NB4 (cell line): ENCODE results near the gene MAG.

Source experiments
- DNase-seq: peaks from one replicate; pipeline ENCODE4 v3.0.0; 2010; ENCODE audit warnings: low read depth
- H3K4me3 ChIP-seq: one replicate; pipeline ENCODE4 v1.5.1; 2011; ENCODE audit warnings: mild to moderate bottlenecking, low read depth, low read length, moderate library complexity
- CTCF ChIP-seq: IDR thresholded peaks from one replicate; pipeline ENCODE4 v1.5.1; 2012; ENCODE audit warnings: low read depth, low read length
- MAX ChIP-seq: IDR thresholded peaks from 2 replicates; pipeline ENCODE4 v1.6.1; 2011; ENCODE audit warnings: low read depth, low read length
- MYC ChIP-seq: IDR thresholded peaks from 2 replicates; pipeline ENCODE4 v1.6.1; 2011; ENCODE audit warnings: low read depth, low read length
- POLR2A ChIP-seq: IDR thresholded peaks from 2 replicates; pipeline ENCODE4 v1.6.1; 2011; ENCODE audit warnings: mild to moderate bottlenecking; ENCODE audit not compliant: insufficient read length; ENCODE audit errors: extremely low read depth

The MAG gene

GRCh38 chr19:35288331-35288730 lies 3.6 kb upstream of the MAG start:
- TF ChIP-seq MAX (no peak), POLR2A (no peak), MYC (no peak), CTCF (no peak)
- DNase-seq, result no peak

DNA sequence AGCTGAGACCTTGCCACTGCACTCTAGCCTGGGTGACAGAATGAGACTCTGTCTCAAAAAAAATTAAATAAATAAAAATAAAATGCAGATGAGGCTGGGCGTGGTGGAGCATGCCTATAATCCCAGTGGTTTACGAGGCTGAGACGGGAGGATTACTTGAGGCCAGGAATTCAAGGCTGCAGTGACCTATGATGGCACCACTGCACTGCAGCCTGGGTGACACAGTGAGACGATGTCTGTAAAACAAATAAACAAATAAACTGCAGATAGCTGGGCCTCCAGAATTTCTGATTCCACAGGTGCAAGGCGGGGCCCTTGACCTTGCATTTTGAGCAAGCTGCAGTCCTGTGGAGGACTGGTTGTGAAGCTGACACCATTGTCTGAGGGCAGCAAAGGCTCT lies 3.1 kb upstream of the MAG start:
- no peak for DNase-seq
- TF ChIP-seq MYC (no peak), POLR2A (no peak), MAX (no peak), CTCF (no peak)
- H3K4me3 ChIP-seq, result no peak overlapping the region

More at GRCh38 chr19:35288331-35288730, 3.6 kb upstream of the MAG start:
- no peak overlapping the region for H3K4me3 ChIP-seq

DNA sequence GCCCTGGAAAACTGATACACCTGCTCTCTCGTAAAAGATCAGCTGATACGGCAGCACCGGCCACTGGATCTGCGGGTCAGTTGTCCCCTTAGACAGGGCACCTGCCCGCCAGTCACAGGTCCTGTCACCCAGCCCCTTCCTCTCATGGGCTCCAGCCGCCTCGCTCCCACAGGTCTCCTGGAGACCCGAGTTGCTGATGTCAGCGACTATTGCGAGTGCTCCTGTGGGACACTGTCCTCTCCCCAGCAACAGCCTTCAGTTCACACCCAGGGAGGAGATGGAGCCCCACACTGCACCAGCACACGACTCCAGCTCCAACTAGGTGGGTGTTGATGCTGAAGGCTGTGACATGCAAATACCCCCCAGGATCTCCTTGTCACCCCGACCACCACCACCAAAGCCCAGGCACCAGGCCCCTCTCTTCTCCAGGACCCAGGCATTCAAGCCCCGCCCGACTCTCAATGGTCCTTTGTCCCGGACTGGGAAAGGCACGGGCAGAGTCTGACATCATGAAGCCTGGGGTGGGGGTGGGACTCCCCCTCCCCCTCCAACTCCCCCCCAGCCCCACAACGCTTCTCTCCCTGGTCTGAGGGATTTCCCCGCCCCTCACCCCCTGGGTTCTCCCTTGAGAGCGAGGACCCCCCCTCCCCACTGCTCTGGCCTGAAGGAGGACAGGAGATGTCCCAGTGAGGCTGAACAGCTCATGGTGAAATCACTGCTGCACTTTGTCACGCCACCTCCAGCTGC lies 1.4 kb upstream of the MAG start:
- TF ChIP-seq MYC, result no peak
- TF ChIP-seq CTCF, result no peak
- TF ChIP-seq MAX, result no peak
- TF ChIP-seq POLR2A, result no peak
- no peak for DNase-seq
- no peak overlapping the region for H3K4me3 ChIP-seq

- H3K4me3 ChIP-seq, result no peak overlapping the region
- no peak for DNase-seq
- TF ChIP-seq MAX, result no peak
These were observed 702 bp upstream of the MAG start for GRCh38 chr19:35291259-35291658.

GRCh38 chr19:35292421-35293362 lies 731 bp downstream of the MAG start:
- TF ChIP-seq MYC (no peak), CTCF (no peak), MAX (no peak), POLR2A (no peak)
- no peak overlapping the region for H3K4me3 ChIP-seq
- no peak for DNase-seq

DNA sequence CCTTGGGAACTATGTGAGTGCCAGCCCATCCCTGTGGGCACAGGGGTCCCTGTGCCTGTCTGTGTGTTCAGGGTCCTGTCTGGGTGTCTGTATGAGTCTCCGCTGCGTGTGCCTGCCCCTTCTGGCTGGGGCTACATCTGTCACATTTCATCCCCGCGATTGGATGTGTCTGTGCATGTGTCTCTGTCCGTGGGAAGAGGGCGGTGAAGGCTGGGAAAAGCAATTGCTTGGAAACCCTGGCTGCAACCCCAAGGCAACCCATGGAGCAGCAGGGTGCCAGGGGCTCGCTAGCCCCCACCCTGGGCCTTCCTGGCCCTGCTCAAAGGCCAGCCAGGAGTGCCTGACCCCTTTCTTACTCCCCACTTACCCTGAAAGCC lies 1.4 kb downstream of the MAG start:
- TF ChIP-seq MYC (no peak), CTCF (no peak), MAX (no peak), POLR2A (no peak)
- no peak for DNase-seq
- no peak overlapping the region for H3K4me3 ChIP-seq
